ENCODE results near the gene OR51M1. TPM values are rescaled to one million over a fixed set of nuclear protein-coding genes. Genes with fewer than 3 reads are reported as not detected.
A peak's percentile ranks its signal among the peaks of the same experiment; 100 is the strongest.

The OR51M1 gene
- total and polyA plus RNA-seq, 9 of the 15 experiments (the other 6 are each of a cell fraction or from before 2014, with no cell fraction given): 0.01 to 0.18 (median 0.04) TPM; not detected in 6

- TF ChIP-seq ZNF318 (IDR thresholded peaks at IDR 0.05; ENCODE audit: borderline replicate concordance in 1 of 2, low read depth in 1 of 2) (no peak), CREB3 (tag; conservative IDR thresholded peaks at IDR 0.05; ENCODE audit: low read depth) (no peak), RAD21 (CRISPR knock-in tag; conservative IDR thresholded peaks at IDR 0.05 in 1 of 2, IDR thresholded peaks at IDR 0.05 in 1 of 2) (peak; percentile 71 to 73), SETDB1 (IDR thresholded peaks at IDR 0.05; ENCODE audit: low read length) (no peak), NR2C1 (IDR thresholded peaks at IDR 0.05) (no peak), NR2C1 (tag; IDR thresholded peaks at IDR 0.05) (no peak), ARID3A (IDR thresholded peaks at IDR 0.05; ENCODE audit: borderline replicate concordance, low read depth, low read length) (no peak), SRSF7 (optimal IDR thresholded peaks at IDR 0.05; ENCODE audit: low read depth, low read length) (no peak), ZNF518B (CRISPR knock-in tag; IDR thresholded peaks at IDR 0.05) (no peak)
- TF ChIP-seq, protein P1, sequence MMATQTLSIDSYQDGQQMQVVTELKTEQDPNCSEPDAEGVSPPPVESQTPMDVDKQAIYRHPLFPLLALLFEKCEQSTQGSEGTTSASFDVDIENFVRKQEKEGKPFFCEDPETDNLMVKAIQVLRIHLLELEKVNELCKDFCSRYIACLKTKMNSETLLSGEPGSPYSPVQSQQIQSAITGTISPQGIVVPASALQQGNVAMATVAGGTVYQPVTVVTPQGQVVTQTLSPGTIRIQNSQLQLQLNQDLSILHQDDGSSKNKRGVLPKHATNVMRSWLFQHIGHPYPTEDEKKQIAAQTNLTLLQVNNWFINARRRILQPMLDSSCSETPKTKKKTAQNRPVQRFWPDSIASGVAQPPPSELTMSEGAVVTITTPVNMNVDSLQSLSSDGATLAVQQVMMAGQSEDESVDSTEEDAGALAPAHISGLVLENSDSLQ (IDR thresholded peaks at IDR 0.05): no peak
Measured at GRCh38 chr11:5380740-5381342, 2.8 kb upstream of the OR51M1 start (continued).

Measured in K562 (cell line).